GM13976 (cell line): ENCODE data around the gene MLLT10.

Experiments
- DNase-seq: peaks from one replicate; pipeline ENCODE4 v3.0.0; 2012; ENCODE audit warnings: low spot score
- CTCF ChIP-seq: IDR thresholded peaks from 2 replicates; pipeline ENCODE4 v1.5.1; 2012; ENCODE audit warnings: borderline replicate concordance, mild to moderate bottlenecking; ENCODE audit not compliant: insufficient read depth; ENCODE audit errors: extremely low read depth, missing control alignments, control extremely low read depth
- in situ Hi-C: fragments of 300-500 bp; cut with MboI; formaldehyde crosslinking; loops from one replicate; pipeline ENCODE4 v1.12.0; 2022; ENCODE audit warnings: low sequenced_read_pairs, mixed read lengths, inconsistent platforms; ENCODE audit not compliant: unreplicated experiment

The MLLT10 gene

DNA sequence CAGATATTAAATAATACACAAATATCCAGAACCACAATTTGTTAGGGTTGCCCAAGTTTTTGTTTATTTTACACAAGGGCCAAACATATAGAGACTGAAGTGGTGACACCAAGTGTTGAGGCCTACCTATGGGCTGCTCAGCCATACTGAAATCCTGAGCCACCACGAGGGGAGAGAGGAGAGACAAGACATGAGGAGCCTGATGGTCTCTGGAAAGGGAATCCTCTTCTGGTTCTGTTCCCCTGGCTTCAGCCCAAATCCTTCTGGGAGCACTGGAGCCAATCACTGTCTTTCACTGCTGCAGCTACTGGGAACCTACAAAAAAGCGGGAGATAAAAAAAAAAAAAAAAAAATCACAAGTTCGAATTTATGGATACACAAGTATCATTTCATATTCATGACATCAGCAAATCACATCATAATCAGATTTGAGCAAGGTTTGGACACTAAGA lies 10.4 kb upstream of the MLLT10 start:
- TF ChIP-seq CTCF, result no peak
- no peak for DNase-seq
- in situ Hi-C loops, result loop anchor here (25.0 kb wide), 1 partner anchor 414 kb away; no protein-coding TSS in a partner anchor

- no peak for DNase-seq
- in situ Hi-C loops, result loop anchor here (25.0 kb wide), 1 partner anchor 413 kb away; no protein-coding TSS in a partner anchor
- TF ChIP-seq CTCF, result no peak
Observed at GRCh38 chr10:21524131-21524525, 9.9 kb upstream of the MLLT10 start.

DNA sequence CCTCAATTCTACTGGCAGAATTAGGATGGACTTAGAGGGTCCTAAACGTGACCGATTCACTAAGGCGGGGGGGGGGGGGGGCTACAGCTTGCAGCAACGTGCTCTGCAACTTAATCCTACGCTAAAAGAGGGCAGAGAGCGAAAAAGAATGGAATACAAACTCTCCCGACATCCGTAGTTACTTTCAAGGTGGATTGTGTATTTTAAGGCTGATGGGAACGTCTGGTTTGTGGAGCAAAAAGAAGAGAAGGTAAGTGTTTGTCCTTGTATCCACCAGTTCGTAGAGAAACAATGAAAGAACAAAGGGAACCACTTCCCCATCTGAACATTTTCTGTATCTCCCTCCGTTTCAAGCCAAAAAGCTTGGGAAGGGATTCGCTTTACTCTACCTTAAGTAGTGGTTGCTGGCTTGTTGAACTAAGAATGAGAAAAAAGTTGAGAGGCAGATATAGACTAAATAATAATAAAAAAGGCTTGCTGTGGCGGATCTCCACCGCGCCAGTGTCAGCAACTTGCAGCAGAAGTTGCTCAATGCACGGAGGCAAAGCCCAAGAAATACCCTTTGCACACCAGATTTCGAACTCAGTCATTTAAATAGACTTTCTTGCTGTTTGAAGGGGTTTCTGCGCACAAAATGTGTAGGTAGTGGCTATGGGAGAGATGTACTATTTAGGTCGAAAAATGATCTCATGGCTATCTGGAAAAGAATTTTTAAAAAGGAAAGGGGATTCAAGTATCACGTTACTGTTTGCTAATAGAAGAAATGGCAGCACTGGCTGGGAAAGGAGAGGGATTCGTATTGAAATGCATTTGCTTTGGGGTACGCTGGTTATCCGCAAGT lies 9.3 kb upstream of the MLLT10 start:
- no peak for DNase-seq
- no peak for TF ChIP-seq CTCF
- in situ Hi-C loops, result loop anchor here (25.0 kb wide), 1 partner anchor 413 kb away; no protein-coding TSS in a partner anchor

GRCh38 chr10:21525367-21526187 lies 8.5 kb upstream of the MLLT10 start, which contains the start of gene SKIDA1:
SKIDA1 (minus strand) TSS chr10:21525682; CDS start chr10:21517822, 7,860 bp downstream.
- no peak for TF ChIP-seq CTCF
- in situ Hi-C loops, result no loop called here
- peak; percentile 73 for DNase-seq

DNA sequence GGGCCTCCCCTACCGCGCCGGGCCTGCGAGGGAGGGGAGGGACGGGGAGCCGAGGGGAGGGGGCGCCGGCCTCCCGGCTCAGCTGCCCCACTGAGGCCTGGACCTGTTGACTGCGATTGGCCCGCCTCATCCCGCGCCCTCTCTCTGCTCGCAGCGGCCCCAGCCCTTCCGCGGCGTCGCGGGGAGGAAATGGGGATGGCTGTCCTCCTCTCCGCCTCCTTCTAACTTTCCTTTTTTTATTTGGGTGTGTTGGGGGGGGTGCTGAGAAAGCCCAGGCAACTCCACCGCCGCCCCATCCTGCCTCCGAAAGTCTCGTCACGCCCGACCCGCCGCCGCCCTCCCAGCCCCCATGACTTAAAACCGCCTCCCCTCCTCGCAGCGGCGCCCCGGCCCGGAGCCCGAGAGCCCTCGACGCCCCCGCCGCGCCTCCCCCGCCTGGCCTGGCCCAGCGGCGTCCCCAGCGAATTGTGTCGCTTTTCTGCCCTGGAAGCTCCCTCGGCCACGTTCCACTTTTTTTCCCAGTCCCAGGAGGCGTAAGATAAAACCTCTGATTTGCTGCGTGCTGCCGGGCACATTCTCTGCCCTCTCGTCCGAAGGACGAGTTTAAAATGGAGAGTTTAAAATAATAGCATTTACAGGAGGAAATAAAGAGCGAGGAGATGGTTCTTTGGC lies 7.7 kb upstream of the MLLT10 start:
- no peak for TF ChIP-seq CTCF
- peak; percentile 72 for DNase-seq
- in situ Hi-C loops, result no loop called here

DNA sequence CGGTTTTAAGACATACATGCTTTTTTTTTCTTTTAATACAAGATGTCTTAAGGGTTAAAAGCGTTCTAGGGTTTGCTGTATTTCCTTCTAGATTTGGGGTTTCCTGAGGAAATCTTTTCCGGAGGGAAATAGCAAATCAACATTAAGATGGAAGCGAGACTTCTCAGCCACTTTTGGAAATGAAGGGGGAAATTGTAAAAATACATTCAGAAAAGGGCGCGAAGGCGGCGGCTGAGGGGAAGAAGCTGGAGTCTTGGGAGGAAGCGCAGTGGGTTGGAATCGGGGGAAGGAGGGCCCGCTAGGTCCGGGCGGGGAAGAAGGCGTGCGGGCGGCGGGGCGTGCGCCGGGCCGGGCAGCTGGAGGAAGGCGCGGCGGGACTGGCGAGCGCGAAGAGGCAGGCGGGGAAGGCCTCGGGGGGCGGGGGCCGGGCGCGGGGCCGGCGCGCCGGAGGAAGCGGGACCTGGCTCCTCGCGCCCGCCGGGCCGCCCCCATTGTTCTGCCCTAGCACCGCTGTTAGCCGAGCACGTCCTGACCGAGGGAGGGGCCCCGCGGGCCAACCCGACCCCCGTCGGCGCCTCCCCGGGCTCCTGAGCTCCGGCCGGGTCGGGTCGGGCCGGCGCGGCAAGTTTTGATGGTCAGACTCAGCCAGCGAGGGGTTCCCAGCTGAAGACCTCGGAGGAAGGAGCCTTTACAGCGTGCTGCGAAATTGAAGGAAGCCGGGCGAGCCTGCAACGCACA lies 7.0 kb upstream of the MLLT10 start:
- peak; percentile 65 for DNase-seq
- no peak for TF ChIP-seq CTCF
- in situ Hi-C loops, result no loop called here
